CD4-positive, alpha-beta T cell treated with Interleukin-10 for 1 hour (primary cell): ENCODE results near the gene TMEM9.

Experiments used
- DNase-seq: peaks from one replicate; pipeline ENCODE4 v3.0.0-alpha.2; 2020

TMEM9 gene

DNA sequence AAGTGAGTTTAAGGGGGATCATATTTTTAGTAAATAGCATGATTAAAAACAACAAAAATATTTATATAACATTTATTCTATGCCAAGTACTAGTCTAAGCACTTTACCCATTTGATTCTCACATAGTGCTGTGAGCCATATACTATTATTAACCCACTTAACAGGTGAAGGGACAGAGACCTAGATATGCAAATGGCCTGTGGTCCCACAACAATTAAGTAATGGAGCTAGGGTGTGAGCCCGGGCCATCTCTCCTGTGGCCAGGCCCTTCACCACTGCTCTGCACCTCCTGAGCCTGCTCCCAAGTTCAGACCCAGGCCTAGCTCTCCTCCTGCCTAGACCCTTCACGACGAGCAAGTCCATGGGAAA lies 27.8 kb downstream of the TMEM9 start:
- no peak for DNase-seq

DNA sequence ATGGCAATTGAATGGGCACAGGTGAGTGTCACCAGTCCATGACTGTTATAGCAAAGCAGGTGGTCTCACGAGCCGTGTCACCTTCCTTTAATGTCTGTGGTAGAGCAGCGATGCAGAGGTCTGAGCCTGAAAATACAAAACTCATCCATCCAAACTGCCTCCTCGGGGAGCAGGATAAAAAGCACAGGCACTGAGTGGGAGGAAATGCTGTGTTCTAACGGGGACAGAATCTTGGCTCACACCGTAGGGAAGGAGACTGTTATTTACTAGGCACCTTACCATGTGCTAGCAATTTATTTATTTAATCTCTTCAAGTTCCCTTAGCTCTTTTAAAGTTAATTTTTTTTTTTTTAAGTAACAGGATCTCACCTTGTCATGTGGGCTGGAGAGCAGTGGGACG lies 28.5 kb downstream of the TMEM9 start:
- no peak for DNase-seq

DNA sequence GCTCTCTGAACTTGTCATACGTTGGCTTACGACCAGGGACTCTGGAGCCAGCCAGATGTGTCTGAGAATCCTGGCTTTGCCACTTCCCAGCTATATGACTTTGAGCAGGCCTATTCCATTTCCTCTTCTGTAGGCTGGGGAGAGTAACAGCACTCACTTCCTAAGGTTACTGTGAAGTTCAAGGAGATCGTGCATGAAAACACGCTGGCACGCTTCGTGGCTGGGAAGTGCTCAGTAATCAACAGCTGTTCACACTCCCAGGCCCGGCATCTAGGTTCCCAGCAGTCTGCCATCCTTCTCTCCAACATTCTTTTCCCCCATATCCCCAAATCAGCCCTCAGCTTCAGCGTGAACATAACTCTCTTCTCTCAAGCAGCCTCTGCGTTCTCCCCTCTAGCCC lies 29.3 kb downstream of the TMEM9 start:
- DNase-seq, result no peak

DNA sequence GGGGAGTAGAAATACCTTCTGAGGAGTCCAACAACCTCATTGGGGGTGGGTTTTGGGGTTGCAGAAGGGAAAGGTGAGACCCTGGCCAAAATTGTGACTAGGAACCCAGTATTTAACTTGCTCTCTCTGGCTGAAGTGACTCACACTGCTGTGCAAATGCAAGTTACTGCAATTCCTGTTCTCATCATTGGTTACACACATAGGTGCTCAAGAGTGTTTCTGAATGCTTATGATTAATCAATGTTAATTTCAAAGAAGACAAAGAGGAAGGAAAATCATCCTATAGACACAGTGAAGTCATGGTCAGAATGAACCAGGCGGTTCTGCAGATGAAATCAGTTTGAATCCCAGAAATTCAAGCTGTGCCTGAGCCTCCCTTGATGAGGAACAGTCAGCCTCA lies 30.4 kb downstream of the TMEM9 start:
- no peak for DNase-seq

DNA sequence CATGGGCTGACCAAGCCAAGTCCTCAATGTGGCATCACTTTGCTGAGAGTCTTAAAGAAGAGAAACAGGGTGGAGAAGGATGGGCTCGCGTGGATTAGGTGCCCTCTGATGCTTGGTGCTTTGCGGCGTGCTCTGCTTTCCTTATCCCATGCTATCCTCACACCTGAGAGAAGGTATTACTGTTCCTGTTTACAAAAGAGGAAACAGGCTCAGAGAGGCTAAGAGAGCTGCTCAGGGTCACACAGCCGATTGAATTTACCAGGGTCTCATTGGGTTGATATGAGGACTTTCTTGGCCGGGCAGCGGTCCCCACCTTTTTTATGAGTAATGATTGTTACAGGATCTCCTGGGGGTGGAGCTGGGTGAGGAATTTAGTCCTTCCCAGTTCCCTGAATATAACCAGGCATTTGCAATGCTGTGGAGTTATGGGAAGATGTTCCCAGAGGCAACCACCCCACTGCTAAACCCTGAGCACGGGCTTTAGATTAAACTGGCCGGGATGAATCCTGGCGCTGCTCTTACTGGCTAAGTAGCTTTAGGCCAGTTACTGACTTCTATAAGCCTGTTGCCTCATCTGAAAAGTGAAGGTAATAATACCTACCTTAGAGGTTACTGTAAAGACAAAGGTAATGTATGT lies 31.8 kb downstream of the TMEM9 start:
- DNase-seq, result no peak

DNA sequence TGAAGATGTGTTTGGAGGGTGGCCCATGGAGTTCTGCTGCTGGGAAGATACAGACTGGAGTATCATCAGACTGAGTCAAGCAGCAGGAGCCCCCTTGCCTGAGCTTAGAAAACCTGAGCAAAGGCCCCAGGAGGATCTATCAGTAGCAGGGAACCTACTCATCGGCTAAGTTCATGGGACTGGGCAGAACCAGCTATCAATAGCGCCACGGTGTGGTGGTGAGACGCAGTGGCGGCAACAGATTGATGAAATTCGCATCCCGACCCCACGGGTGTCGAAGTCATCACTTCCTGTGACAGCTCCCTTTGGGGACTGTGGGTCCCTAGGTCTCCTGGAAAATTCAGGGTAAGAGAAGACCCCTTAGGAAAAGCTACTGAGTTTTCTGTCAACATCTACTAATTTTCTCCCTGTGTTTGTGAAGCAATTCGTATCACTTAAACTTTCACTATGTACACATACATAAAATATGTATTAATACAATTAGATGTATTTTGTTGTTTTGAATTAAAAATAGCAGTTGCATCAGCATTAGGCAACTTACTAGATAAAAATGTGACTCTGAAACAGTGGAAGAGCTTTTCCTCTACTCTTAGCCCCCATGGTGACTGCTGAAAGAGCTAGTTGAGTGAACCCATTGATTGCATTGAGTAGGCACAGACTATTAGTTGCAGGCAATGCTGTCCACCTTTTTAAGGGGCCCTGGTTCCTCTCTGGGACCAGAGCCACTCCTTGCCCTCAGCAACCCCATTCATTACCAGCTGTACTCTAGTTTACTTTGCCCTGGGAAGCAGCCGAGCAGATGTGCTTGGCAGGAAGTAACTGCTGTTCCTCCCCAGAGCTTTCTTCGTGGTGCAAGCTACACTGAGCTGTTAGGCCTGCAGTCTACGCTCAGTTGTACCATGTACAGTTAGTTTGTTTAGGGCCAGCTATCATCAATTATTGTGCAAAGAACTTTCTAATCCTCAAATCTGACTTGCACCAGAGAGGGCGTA lies 34.8 kb downstream of the TMEM9 start:
- DNase-seq, result peak; percentile 59

DNA sequence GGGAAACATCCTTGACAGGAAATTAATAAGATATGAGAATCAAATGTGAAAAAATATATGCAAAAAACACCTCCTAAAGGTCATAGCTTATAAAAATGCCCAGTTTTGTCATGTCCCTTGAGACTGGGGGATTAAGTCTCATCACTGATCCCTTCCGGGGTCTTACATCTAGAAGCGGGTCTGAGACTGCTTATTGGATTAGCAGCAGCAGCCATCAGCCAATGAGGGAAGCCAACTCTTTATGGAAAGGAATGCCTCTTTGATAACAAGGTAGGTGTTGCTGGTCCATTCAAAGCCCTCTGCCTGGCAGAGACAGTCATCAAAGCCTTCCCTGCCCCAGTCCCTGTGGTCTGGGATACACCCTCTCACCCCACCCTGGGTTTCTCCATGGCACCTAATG lies 38.2 kb downstream of the TMEM9 start:
- no peak for DNase-seq

DNA sequence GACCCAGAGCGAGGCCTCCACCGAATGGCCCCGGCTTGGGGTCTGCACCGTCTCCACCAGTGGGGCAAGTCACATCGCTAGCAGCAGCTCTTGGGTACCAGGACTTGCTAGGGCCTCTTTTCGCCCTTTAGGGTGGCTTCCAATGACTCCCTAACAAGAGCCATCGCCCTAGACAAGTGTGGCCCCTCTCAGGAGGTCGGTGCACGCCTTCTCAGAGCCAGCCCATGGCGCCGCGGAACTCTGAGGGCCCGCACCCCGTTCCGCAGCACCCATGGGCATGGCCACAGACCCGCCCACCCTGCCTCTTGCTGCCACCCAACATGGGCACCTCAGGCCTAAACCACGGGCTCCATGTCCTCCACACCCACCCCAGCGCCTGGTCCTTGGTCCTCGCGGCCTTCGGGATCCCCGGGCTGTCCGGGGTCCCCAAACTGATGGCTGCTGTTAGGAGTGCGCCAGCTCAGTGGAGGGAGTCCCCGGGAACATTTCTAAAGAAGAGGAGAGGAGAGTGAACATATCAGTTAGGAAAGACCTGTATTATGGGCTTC lies 38.8 kb downstream of the TMEM9 start:
- DNase-seq, result no peak

DNA sequence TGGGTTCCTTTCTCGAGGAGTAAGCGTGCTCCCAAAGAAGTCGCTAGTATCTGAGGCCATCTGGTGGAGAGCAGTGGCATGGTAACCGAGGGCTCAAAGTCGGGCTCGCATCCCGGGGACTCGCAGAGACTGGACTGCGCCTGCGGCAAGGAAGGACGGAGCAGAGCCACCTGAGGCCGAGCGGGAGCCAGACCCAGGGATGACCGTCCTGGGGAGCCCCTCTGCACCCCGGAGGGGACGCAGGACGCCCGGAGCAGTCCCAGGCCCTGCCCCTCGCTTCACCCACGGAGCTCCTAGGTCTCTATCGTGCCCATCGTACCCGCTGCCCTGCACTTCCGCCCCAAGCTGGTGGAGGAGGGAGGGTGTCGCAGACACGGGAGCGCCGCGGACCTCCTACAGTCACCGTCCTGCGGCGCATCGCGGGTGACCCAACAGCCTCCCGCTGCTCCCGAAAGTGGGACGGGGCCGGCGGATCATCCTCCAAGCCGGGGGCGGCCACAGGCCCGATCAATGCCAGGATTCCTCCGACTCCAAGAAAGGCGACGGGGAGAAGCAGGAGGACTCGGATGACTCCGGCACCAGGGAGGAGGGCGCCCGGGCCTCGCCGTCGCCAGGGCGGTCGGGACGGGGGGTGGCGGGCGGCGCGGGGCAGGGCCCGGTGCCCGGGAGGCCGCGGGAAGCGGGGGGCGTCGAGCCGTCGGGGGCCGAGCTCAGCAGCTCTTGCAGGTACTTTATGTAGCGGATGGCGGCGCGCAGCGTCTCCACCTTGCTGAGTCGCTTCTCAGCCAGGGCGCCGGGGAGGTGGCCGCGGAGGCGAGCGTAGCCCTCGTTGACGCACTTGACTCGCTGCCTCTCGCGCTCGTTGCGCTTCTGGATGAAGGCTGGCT lies 39.8 kb downstream of the TMEM9 start:
- peak; percentile 77 for DNase-seq

DNA sequence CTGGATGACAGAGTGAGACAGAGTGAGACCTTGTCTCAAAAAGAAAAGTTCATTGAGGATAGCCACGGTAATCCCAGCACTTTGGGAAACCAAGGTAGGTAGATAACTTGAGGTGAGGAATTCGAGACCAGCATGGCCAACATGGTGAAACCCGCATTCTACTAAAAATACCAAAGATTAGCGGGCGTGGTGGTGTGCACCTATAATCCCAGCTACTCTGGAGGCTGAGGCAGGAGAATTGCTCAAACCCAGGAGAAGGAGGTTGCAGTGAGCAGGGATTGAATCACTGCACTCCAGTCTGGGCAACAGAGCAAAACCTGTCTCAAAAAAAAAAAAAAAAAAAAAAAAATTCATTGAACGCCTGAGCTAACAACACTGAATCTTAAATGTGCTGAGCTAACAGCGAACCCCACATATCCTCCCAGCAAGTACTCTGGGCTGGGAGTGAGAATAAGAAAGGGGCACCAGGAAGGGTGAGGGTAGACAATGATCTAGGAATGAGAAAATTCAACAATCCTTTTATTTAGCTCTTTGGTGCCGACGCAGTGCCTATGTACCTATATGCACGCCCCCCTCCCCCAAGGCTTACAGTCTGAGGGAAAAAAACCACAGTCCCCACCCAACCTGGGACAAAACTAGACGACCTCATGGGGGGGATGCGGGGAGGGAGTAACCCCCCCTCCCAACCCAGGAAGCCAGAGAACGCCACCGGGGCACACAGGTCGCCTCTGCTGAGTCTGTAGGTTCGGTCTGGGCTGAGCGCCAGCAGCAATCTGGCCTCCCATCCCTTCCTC lies 40.6 kb downstream of the TMEM9 start:
- no peak for DNase-seq

DNA sequence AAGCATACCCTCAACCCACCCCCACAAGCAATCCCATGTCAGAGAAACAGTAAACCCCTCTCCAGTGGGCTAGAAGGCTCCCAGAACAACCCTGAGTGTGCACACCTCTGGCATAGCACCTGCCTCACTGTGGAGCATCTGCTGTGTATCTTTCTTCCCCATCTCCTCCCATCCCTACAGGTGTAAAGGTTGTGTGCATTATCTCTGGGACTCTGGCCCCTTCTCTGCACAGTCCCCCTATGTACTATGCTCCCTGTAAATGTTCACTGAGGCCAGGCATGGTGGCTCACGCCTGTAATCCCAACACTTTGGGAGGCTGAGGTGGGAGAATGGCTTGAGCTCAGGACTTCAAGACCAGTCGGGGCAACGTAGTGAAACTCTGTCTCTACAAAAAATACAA lies 41.3 kb downstream of the TMEM9 start:
- DNase-seq, result no peak

DNA sequence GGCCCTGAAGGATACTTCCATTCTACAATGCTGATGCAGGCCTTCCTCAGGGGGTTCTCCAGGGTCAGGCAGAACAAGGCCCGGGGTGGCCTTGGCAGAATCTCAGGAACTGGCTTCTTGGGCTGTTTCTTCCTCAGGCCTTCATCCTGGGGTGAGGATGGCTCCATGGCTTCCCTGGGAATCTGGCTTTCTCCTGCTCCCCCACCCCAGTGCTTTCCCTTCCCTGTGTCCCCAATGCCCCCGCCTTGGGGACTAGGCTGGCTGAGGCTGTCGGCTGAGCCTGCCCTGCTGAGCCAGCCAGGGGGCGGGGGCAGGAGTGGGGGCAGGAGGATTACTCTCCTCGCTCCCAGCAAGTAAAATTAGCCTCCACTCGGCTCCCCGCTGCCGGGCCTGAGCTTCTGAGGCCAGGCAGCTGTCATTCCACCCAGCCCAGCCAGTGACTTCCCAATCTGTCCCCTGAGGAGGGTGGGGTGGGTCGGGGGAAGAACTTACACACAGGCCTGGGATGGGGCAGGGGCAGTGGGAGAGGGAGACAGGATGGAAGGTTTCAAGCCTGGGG lies 42.0 kb downstream of the TMEM9 start, which contains the start of gene CACNA1S:
TSS of gene CACNA1S (minus strand) at position 254 of the 559 bp plus-strand sequence. CDS start at position 167, 87 bp downstream.
- no peak for DNase-seq

DNA sequence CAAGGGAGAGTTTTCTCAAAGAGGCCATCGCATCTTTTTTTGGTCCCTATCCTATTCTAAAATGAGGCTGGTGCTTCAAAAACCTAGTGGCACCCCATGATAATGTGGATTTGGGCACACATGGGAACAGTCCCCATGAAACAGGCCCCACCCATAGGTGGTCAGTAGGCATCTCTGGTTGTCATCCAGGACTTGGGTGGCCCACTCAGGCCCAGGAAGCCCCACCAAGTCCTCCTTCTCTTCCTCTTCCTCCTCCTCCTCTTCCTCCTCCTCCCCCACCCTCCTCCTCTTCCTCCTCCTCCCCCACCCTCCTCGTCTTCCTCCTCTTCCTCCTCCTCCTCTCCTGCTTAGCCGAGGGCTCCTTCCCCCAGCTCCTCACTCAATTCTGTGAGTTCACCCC lies 42.6 kb downstream of the TMEM9 start:
- no peak for DNase-seq

DNA sequence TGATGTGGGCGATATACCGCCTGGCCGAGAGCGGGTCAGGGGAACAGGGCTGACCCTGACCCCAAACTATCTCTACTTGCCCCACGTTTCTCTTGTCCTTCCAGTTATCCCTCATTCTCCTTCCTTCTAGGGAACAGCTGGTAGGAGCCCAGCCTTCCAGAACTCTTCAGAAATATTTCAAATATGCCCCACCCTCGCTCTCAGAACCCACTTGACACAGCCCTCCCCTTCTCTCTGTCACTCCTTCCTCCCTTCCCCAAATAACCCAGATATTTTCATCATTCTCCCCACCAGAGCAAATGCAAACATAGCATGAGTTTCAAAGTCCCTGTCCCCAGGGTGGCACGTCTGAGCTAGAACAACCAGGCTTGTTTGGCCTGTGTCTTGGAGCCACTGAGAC lies 43.1 kb downstream of the TMEM9 start:
- no peak for DNase-seq

DNA sequence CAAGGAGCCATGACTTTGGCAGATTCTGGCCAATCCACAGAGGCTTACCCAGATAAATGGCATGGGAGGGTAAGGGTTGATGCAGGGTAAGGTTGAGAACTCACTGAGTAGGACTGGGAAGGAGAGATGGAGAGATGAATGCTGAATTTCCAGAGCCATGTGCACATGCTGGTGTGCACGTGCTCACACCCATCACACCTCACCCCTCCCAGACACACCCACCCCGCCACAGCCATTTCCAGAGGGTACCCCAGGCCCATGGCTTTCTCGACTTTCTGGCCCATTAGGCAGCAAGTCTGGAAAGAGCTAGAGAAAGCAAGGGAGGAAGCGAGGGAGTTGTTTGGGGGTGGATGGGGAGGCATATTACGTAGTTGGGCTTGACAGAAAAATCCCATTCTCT lies 43.7 kb downstream of the TMEM9 start:
- DNase-seq, result no peak

DNA sequence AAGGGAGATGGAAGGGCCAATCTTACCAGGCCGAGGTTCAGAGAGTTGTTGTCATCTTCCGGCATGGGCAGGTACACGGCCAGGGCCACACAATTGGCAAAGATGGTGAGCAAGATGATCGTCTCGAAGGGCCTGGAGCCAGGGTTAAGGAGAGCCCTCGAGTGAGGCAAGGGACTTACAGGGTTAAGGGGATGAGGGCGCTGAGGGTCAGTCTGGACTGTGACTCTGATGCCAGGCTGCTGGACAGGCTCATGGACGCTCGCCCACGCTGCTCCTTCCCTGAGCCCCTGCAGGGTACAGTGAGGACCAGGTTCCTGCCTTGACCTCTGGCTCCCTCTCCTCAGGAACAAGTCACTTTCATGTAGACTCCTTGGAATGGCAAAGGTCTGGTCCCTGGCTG lies 44.1 kb downstream of the TMEM9 start:
- no peak for DNase-seq

DNA sequence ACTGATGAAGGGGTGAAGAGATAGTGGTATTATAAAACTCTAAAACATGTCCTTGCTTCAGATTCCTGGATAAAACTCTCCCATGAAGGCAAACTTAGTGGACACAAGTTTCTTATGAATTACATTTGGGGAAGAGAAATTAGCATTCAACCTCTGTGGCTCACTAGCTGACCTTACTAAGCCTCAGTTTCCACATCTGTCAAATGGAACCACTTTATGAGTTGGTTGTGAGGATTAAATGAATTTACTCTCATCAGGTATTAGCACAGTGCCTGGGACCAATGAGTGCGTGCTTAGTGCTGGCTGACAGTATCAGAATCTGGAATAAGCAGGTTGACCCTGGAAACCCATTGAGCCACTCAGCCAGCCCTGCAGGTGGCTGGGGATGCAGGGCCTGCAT lies 44.6 kb downstream of the TMEM9 start:
- no peak for DNase-seq

DNA sequence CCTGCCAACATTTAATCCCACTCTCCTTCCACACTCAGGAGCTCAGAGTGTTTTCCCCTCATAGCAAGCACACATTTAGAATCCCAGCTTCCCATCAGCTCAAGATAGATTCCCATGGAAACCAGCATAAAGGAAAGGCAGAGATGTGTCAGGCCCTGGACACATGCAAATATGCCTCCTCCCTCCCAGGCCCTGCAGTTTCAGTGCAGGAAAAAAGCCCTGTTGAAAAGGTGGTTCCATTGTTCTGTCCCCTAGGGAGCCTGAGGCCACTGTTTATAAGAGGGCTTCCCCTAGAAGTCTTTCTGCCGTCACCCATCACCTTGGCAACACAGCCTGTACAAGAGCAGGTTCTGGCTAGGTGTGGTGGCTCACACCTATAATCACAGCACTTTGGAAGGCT lies 45.7 kb downstream of the TMEM9 start:
- no peak for DNase-seq

DNA sequence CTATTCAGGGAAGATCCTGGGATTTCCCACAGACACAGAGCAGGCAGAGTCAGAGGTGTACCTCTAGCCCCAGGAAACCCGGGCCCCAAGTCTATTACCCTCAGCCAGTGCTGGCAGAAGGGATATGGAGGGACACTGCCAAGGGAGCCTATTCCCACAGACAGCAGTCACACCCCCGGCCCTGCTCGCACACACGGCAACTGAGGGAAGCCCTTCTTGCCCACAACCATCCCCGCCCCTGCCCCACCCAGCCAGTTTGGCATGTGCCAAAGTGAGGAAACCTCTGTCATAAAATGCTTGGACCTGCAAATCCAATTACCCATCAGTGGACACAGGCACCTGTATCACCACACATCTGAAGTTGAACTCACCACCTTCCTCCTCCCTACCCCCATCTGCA lies 48.6 kb downstream of the TMEM9 start:
- DNase-seq, result no peak

DNA sequence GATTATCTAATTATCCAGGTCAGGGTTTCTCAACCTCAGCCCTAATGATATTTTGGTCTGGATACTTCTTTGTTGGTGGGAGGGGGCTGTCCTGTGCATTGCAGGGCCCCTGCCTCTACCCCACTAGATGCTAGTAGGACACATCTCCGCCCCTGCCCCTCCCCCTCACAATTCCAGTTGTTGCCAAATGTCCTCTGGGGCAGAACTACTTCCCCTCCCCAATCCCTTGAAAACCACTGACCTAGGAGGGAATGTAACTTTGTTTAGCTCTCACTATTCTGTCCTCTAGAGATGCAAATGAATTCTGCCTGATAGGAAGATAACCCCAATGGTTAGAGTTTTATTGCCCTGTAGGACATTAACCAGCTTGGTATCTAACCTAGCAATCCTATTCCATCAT lies 50.1 kb downstream of the TMEM9 start:
- no peak for DNase-seq

DNA sequence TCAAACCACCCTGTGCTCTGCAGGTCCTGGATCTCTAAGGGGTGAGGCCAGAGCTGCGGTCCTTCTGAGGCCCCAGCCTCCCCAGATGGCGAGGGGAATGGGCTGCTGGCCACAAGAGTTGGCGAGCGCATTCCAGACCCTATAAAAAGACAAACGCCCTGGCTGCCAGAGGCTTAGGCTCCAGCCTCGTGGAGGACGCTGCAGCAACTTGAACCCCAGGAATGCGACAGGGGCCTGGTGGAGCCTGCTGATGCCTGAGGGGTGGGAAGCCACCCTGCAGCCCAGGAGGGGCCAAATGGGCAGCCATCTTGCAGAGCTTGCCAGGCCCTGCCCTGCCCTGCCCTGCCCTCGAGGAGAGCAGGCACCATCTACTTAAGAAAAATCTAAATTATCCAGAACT lies 50.6 kb downstream of the TMEM9 start:
- no peak for DNase-seq
